Measurements from ENCODE around the gene SCGB1A1. TPM values are rescaled to one million over a fixed set of nuclear protein-coding genes. Genes with fewer than 3 reads are reported as not detected.
"Not testable (repeated sequence)": the region's sequence is repeated elsewhere in the genome, so short reads cannot be mapped to it uniquely, and the experiment has no call there.

SCGB1A1 gene, protein sequence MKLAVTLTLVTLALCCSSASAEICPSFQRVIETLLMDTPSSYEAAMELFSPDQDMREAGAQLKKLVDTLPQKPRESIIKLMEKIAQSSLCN
- not detected in 2 replicates for total RNA-seq (2014; rRNA removed; shearing (Covaris generic))

DNA sequence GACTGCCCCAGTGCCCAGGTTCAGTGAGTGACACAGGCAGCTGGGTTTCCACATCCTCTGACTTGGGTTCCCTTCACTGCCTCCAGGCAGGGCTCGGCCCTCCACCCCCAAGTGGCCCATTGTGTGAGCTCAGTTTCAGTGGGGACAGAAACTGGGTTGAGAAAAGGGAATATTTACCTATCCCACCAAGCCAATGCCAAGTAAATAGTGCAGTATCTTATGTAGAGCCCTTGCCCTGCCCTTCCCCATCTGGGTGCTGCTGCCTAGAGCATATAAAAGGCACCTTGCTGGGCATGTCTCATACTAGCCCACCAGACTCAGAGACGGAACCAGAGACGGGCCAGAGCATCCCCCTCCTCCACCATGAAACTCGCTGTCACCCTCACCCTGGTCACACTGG, at the start of gene SCGB1A1:
Gene SCGB1A1, plus strand, starts transcription at position 301 of the 400 bp plus-strand sequence. Its CDS starts 63 bp downstream, at position 364.
- DNase-seq (ENCODE audit: low read depth), result no peak

DNA sequence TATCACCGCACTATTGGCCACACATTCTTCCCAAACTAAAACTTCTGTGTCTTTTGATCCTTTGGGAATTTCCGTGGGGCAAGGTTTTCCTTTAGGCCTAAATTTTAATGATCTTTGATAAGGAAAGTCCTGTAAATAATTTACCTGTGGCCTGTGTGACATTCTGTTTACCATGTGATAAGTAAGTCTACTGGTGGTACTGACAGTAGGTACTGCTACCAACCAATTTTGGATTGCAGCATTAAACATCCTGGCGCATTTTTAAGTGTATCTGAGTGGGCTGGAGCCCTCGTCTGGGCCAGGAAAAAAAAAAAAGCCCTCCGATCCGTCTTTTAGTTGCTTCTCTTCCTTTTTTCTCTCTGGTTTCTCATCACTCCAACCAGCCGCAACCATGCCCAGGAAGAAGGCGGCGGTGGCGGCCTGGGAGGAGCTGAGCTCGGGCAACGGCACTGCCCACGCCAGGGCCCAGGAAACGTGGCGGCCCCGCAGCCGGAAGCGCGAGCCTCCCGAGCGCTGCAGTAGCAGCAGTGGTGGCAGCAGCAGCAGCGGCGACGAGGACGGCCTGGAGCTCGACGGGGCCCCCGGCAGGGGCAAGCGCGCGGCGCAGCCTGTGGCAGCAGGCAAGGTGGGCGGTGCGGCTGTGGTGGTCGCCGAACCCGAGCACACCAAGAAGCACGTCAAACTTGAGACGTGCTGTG, 47.9 kb upstream of the SCGB1A1 start:
- DNase-seq (ENCODE audit: low read depth), result no peak

DNA sequence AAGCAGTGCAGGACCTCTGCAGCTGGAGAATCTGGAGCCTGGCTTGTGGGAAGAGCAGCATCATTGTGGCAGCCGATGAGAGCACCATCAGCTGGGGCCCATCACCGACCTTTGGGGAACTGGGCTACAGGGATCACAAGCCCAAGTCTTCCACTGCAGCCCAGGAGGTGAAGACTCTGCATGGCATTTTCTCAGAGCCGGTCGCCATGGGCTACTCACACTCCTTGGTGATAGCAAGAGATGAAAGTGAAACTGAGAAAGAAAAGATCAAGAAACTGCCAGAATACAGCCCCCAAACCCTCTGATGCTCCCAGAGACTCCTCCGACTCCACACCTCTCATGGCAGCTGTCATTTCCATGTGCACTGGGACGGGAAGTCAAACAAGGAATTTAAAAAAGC, 46.0 kb upstream of the SCGB1A1 start:
- no peak for DNase-seq (ENCODE audit: low read depth)

DNA sequence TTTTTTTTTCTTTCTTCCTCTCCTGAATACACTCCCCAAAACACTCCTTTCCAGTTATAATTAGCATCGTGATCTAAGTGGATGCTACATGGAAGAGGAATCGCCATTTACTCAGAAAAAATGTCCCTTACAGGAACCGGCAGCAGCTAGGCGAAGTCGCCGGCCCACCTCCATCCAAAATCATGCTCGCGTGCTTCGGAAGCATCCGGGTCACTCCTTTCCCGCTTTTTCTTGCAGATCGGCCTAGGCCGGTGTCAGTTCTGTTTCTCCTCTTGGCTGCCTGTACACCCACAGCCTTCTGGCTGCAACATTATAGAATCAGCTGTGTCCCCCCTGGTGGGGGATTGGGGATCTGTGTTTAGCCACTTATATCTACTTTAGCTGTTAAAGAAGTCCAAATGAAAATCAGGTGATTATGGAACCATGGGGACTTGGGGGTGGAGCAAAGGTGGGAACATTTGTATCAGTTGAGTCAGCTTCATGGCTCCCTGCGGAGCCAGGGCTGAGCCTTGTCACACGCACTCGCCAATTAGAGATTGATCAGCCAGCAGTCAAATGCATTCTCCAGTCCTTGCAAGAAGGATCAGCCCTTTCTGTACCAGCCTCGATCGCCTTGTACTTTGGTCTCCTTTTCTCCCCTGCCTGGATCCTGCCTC, 45.2 kb upstream of the SCGB1A1 start:
- no peak for DNase-seq (ENCODE audit: low read depth)

DNA sequence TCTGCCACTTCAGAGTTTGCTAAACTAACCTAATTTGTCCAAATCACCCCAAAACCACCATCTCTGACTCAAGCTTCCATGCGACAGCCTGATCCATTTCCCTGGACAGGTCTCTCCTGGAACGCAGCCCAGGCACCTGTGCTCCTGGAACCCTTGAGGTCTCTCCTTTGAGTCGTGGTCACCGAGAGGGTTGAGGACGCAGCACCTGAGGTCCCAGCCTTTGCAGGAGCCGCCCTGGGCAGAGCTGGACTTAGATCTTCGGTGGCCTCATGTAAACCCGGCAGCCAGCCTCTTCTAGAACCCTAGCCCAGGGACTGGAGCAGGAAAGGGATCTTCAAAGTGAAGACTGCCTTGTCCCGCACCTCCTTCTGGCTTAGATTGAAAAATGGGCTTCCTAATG, 44.0 kb upstream of the SCGB1A1 start:
- no peak for DNase-seq (ENCODE audit: low read depth)

DNA sequence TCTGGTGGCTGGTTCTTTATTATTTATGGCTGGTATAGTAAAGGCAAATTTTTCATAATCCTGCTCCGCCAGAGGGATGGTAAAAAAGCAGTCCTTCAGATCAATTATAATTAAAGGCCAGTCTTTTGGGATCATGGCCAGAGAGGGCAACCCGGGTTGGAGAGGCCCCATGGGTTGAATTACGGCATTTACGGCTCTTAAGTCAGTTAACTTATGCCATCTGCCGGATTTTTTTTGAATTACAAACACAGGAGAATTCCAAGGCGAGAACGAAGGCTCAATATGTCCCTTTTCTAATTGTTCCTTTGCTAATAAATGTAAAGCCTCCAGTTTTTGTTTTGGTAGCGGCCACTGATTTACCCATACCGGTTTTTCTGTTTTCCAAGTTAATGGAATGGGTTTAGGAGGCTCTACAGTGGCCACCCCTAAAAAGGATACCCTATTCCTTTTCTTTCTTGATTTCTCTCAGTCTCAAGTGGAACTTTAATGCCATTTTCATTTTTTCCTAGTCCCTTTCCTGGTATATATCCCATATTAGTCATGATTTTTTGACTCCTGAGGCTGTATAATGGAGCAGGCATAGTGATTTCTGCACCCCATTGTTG, 40.3 kb upstream of the SCGB1A1 start:
- peak; percentile 54 for DNase-seq (ENCODE audit: low read depth)

DNA sequence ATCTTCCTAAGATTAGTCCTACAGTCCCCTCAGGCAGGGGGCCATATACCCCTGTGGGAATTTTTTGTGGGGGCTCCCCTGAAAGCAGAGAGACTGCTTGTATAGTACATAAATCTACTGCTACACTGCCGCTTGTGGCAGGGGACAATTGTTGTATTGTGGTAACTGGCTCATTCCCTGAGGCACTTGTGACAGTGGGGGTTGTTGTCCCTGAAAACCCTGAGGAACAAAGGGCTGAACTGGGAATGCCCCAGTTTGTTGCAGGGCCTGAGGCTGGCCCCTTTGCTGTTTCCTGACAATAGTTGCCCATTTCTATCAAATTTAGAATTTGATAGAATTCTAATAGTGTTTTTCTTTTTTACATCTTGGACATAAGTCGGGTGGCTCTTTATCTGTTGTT, 39.2 kb upstream of the SCGB1A1 start:
- not testable (repeated sequence) for DNase-seq (ENCODE audit: low read depth)

DNA sequence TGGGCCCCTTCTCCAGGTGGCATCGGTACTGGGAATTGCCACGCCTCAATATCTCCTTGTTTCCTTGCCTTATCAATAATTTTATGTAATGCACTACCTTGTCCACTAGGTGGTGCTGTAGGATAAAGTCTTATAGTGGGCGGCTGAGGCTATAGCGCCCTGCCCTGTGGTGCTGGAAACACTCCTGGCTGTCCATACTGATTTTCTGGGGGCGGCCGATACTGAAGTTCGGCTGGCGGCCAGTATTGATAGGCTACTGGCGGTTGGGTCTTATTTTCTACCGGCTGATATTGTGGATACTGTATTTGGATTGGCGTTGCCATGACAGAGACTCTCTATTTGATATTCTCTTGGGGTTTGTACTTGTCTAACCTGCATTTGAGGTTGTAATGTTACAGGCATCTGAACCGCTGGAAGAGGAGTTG, 38.0 kb upstream of the SCGB1A1 start:
- peak; percentile 70 for DNase-seq (ENCODE audit: low read depth)

DNA sequence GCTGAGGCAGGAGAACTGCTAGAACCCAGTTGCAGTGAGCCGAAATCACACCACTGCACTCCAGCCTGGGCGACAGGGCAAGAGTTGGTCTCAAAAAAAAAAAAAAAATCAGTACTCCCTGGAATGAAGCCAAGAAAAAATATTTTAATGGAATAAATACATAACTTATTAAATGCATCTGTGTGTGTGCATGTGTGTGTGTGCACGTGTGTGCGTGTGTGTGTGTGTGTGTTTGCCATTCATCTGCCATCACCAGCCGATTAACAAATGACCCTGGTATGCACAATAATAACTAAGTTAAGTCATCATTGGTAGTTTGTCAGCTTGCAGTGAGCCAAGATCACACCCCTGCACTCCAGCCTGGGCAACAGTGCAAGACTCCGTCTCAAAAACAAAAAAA, 35.0 kb upstream of the SCGB1A1 start:
- no peak for DNase-seq (ENCODE audit: low read depth)

DNA sequence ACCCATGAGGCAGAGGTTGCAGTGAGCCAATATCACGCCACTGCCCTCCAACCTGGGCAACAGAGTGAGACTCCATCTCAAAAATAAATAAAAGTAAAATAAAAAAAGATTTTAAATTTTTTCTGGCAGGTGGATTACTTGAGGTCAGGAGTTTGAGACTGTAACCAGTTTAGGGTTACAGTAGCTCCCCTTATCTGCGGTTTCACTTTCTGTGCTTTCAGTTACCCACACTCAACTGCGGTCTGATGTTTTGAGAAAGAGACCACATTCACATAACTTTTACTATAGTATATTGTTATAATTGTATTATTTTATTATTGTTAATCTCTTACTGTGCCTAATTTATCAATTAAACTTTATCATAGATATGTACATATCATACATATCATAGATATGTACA, 32.8 kb upstream of the SCGB1A1 start:
- not testable (repeated sequence) for DNase-seq (ENCODE audit: low read depth)

DNA sequence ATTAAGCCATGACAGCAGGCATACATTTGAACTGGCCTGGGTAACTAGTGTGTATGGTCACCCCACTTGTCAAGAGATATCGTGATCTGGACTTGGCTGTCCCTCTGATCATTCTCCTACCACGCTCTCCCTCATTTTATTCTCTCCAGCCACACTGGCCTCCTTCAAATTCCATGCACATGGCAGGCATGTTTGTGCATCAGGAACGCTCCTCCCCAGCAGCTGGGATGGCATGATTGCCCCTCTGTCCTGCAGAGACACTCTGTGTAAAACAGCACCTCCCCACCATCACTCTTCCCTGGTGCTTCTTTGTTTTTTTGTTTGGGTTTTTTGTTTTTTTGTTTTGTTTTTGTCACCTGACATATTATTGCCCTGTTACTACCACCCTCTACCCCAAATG, 31.5 kb upstream of the SCGB1A1 start:
- no peak for DNase-seq (ENCODE audit: low read depth)

DNA sequence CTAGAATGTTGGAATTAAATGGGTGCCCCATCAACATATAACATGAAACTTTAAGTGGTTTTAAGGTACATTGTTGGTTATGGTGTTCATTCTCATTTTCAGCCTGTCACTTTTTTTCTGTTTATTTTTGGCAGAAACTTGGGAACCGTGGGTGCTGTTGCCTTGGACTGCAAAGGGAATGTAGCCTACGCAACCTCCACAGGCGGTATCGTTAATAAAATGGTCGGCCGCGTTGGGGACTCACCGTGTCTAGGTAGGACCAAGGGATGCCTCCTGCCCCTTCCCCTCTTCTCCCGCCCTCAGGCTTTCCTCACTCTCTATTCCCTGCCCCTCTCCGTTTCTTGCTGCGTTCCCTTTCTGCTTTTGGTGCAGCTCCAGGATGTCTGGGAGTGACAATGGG, 29.8 kb upstream of the SCGB1A1 start:
- DNase-seq (ENCODE audit: low read depth), result no peak

DNA sequence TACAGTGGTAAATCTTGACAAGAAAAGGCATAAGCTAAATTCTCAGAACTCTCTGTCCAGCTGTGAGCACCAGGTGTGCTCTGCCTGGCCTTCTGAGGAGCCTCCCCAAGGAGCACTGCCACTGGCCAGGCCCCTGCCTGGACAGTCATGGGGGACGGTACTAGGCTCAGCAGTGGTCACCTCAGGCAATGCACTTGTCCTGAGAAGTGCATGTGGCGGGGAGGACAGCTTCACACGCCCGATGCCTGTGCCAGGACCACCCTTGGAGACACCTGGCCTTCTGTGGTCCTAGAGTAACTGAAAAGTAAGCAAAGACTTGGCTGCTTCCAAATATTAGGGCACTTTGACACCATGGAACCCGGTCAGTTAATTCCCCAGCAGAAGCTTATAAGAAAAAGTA, 28.6 kb upstream of the SCGB1A1 start:
- DNase-seq (ENCODE audit: low read depth), result no peak

DNA sequence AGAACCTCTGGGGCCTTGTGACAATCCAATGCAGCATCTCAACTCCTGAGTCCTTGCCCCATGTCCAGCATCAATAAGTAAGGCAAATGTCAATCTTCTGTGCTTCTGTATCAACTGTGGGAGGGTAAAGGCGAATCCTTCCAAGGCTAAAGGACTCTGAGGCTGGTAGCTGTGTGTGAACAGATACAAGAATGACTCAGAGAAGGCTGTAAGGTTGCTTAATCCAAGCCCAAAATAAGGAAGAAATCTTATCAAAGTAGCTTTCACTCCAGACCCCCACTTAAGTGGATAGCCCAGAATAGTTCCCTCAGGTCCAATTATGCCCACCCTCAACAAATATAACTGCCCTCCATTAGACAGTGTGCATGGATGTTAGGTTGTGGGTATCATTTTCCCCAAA, 28.1 kb upstream of the SCGB1A1 start:
- DNase-seq (ENCODE audit: low read depth), result no peak

DNA sequence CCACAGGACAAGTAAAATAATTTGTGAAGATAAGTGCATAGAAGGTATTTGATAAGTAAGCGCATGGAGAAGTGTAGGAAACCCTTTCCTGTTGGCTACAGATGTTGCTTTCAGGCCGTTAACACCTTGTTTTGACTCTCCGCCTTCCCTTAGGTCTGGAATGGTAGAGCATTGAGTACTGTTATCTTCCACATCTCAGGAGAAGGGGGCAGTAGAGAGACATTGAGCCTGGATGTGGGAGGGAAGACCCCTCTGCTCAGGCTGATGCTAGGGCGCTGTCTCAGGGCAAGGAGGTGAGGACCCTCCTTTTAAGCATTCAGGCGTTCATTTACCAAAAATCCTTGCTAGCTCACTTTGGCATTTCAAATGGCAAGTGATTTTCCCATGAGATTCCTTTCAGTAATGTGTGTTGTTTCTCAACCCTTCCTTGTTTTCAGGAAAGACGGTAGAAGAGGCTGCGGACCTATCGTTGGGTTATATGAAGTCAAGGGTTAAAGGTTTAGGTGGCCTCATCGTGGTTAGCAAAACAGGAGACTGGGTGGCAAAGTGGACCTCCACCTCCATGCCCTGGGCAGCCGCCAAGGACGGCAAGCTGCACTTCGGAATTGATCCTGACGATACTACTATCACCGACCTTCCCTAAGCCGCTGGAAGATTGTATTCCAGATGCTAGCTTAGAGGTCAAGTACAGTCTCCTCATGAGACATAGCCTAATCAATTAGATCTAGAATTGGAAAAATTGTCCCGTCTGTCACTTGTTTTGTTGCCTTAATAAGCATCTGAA, 27.0 kb upstream of the SCGB1A1 start:
- no peak for DNase-seq (ENCODE audit: low read depth)

DNA sequence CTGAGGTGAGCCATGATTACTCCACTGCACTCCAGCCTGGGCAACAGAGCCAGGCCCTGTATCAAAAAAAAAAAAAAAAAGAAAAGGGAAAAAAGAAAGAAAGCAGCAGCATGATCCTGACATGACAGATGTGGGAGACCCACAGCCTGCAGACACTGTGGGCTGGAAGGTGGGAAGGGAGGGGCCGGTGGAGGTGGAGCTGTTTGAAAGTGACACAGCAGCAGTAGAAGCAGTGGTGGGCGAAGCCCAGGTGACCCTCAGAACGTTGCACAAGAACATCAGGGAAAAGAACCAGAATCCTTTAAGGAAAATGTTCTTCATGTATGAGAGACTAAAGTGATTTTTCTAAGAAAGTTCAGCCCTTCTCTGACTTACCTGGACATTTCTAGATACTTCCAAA, 26.3 kb upstream of the SCGB1A1 start:
- DNase-seq (ENCODE audit: low read depth), result no peak

DNA sequence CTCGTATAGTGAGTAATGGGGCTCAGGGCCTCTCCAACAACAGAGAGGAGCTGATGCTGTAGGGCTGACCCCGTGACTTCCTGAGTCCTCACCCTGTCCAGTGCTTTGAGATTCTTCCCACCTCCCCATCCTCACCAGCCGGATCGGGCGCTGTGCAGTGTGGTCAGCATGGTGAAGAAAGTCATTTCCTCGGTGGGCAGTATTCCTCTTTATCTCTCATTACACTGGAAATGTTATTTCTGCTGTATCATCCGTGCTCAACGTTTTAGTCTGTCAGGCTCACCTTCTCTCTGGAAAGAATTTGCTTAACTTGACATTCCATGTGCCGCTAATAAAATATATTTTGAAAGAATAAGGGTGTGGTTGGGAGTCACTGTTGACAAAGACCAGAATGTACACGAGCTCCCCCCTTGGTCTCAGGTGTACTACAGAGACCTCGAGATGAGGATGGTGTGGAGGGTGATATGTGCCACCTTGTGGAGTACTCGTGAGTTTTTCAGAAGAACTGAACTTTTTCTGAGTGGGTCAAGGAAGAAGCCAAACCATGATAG, 25.7 kb upstream of the SCGB1A1 start:
- peak; percentile 16 for DNase-seq (ENCODE audit: low read depth)

DNA sequence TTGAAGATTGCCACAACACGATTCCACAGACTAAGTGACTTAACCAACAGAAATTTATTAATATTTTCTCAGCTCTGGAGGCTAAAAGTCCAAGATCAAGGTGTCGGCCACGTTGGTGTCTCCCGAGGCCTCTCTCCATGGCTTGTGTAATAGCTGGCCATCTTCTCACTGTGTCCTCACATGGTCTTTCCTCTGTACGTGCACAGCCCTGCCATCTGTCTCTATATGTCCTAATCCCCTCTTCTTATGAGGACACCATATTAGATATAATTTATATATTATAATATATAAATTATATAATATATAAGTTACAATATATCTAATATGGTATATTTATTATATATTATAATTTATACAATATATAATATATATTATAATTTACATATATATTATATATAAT, 25.1 kb upstream of the SCGB1A1 start:
- no peak for DNase-seq (ENCODE audit: low read depth)

DNA sequence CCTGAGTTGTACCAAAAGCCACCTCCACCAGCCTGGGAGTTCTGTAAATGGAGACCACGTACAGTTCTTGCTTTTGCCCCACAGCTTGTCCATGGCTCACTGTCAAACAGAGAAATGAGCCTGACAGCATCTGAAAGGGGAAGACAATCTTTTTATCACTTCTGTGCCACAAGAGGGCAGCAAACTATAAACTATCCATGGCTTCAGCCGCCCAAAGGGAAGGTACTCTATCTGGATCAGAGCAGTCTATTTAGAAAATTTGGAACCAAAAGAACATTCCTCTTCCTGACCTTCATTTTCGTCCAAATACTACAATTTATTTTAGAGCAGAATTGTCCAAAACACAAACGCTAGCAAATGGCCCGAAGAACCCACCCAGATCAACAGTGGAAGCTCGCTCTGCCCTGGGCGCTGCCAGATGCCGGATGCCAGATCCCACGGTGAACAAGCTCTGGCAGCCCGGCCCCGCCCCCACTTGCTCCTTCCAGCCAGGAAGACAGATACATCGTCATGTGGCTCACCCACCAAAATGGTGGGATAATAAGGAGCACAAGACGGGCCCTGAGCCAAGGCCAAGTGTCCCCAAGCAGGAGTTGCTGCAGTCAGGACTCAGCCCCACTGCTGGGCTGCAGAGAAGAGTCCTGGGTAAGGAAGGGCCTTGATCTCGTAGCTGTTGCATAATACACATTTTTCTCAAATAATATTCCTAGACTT, 23.9 kb upstream of the SCGB1A1 start:
- peak; percentile 84 for DNase-seq (ENCODE audit: low read depth)

DNA sequence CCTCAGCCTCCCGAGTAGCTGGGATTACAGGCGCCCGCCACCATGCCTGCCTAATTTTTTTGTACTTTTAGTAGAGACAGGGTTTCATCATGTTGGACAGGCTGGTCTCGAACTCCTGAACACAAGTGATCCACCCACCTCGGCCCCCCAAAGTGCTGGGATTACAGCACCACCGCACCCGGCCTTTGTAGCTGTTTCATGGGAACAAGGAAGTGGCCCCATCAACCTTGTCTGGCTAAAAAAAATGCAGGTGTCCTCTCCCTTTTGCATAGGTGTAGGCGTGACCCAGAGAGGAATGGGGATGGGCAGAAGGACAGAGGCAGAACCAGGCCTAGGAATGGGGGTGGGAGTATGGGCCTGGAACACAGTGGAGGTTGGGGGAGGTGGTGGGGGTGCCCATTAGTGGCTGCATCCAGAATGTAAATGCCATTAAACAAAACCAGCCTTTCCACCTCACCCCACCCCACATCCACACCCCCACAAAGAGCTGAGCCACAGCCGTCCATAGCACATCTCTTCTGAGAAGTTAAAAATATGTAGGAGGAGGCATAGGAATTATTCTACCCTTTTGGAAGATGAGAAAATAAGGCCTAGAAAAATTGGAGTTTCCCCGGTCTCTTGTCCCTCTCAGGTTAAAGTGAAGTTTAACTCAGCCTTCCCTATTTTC, 22.8 kb upstream of the SCGB1A1 start:
- no peak for DNase-seq (ENCODE audit: low read depth)

Data from M059J (cell line).